Astrocyte (in vitro differentiated cells and primary cell): Measurements from ENCODE around the gene PDE3A. TPM values are rescaled to one million over a fixed set of nuclear protein-coding genes. Genes with fewer than 3 reads are reported as not detected.

Source experiments
- DNase-seq: peaks from one replicate; pipeline ENCODE4 v3.0.0-alpha.2; 2010; ENCODE audit warnings: low read depth
- FAIRE-seq: peaks from 2 replicates; lab custom pipeline; 2011; peaks lifted over from hg19 to GRCh38; lab: Jason Lieb, UNC
- H2AFZ ChIP-seq: 2 replicates; pipeline ENCODE4 v1.6.0; 2012; ENCODE audit warnings: low read depth, low read length, inconsistent platforms
- H3K27ac ChIP-seq: 2 replicates; pipeline ENCODE4 v1.5.1; 2011; ENCODE audit warnings: low read depth, low read length, inconsistent platforms
- H3K27me3 ChIP-seq: 2 replicates; pipeline ENCODE4 v1.6.0; 2011; ENCODE audit warnings: low read length, inconsistent platforms; ENCODE audit not compliant: insufficient read depth
- H3K36me3 ChIP-seq: 2 replicates; pipeline ENCODE4 v1.5.1; 2011; ENCODE audit warnings: low read length, inconsistent platforms; ENCODE audit not compliant: insufficient read depth
- H3K4me1 ChIP-seq: 2 replicates; pipeline ENCODE4 v1.5.1; 2011; ENCODE audit warnings: low read length, inconsistent platforms; ENCODE audit not compliant: insufficient read depth
- H3K4me2 ChIP-seq: 2 replicates; pipeline ENCODE4 v1.6.0; 2012; ENCODE audit warnings: low read length, inconsistent platforms
- H3K4me3 ChIP-seq: 2 replicates; pipeline ENCODE4 v1.5.1; 2011; ENCODE audit warnings: low read depth, mild to moderate bottlenecking, low read length, inconsistent platforms; ENCODE audit not compliant: insufficient read depth
- H3K79me2 ChIP-seq: 2 replicates; pipeline ENCODE4 v1.6.0; 2012; ENCODE audit warnings: mild to moderate bottlenecking, low read length, inconsistent platforms; ENCODE audit not compliant: insufficient read depth
- H3K9ac ChIP-seq: 2 replicates; pipeline ENCODE4 v1.6.0; 2012; ENCODE audit warnings: mild to moderate bottlenecking, low read length, inconsistent platforms
- H3K9me3 ChIP-seq: 2 replicates; pipeline ENCODE4 v1.5.1; 2012; ENCODE audit warnings: low read depth, mild to moderate bottlenecking, low read length, inconsistent platforms; ENCODE audit not compliant: insufficient read depth
- H4K20me1 ChIP-seq: 2 replicates; pipeline ENCODE4 v1.6.0; 2012; ENCODE audit warnings: low read length, inconsistent platforms; ENCODE audit not compliant: insufficient read depth
- H3K27ac Mint-ChIP-seq: one replicate; pipeline ENCODE4 v1.8.0; 2021; ENCODE audit warnings: mild to moderate bottlenecking, mixed read lengths; ENCODE audit not compliant: unreplicated experiment
- H3K27me3 Mint-ChIP-seq: one replicate; pipeline ENCODE4 v1.8.0; 2021; ENCODE audit warnings: low read depth, mixed read lengths; ENCODE audit not compliant: unreplicated experiment
- H3K36me3 Mint-ChIP-seq: one replicate; pipeline ENCODE4 v1.8.0; 2021; ENCODE audit warnings: low read depth, mixed read lengths; ENCODE audit not compliant: unreplicated experiment
- H3K4me1 Mint-ChIP-seq: one replicate; pipeline ENCODE4 v1.8.0; 2021; ENCODE audit warnings: low read depth, mixed read lengths; ENCODE audit not compliant: unreplicated experiment
- H3K4me3 Mint-ChIP-seq: one replicate; pipeline ENCODE4 v1.8.0; 2021; ENCODE audit warnings: mild to moderate bottlenecking, moderate library complexity, mixed read lengths; ENCODE audit not compliant: unreplicated experiment
- H3K9me3 Mint-ChIP-seq: one replicate; pipeline ENCODE4 v1.8.0; 2021; ENCODE audit warnings: mild to moderate bottlenecking, mixed read lengths; ENCODE audit not compliant: unreplicated experiment
- CTCF ChIP-seq: IDR thresholded peaks from 2 replicates; pipeline ENCODE4 v1.5.1; 2011; ENCODE audit warnings: low read depth, mild to moderate bottlenecking, inconsistent platforms, low read length, moderate library complexity; ENCODE audit not compliant: insufficient read depth
- EZH2 ChIP-seq: IDR thresholded peaks from 2 replicates; pipeline ENCODE4 v1.6.1; 2012; ENCODE audit warnings: mild to moderate bottlenecking, low read length, inconsistent platforms; ENCODE audit not compliant: insufficient read depth
- total RNA-seq: library from RNA; stranded (reverse); gene quantifications from 2 replicates; pipeline ENCODE4 v1.2.1, GENCODE V29; 2021

Gene PDE3A
- total RNA-seq, 1 donor from 2014 or later: 1.7 TPM

GRCh38 chr12:20446836-20447235, 78.5 kb downstream of the PDE3A start:
- no peak overlapping the region for H3K27ac ChIP-seq
- Mint-ChIP-seq H3K4me3 (no peak overlapping the region), H3K27me3 (no peaks in the 10 kb centered on the region), H3K4me1 (peaks cover 10% of the 10 kb centered on the region), H3K27ac (no peak overlapping the region), H3K36me3 (no peaks in the 10 kb centered on the region), H3K9me3 (no peaks in the 10 kb centered on the region)
- no peak overlapping the region for H3K4me2 ChIP-seq
- no peaks in the 10 kb centered on the region for H3K79me2 ChIP-seq
- no peak for FAIRE-seq
- no peaks in the 10 kb centered on the region for H3K36me3 ChIP-seq
- no peaks in the 10 kb centered on the region for H3K27me3 ChIP-seq
- no peak for DNase-seq
- no peaks in the 10 kb centered on the region for H4K20me1 ChIP-seq
- no peak overlapping the region for H3K4me3 ChIP-seq
- H3K4me1 ChIP-seq: peaks cover 10% of the 10 kb centered on the region
- H3K9me3 ChIP-seq: no peaks in the 10 kb centered on the region
- H2AFZ ChIP-seq: no peak overlapping the region
- no peak overlapping the region for H3K9ac ChIP-seq
- TF ChIP-seq EZH2: no peak
- no peak for TF ChIP-seq CTCF

- H3K27ac ChIP-seq: no peak overlapping the region
- FAIRE-seq: no peak
- H3K9ac ChIP-seq: no peak overlapping the region
- no peaks in the 10 kb centered on the region for H3K9me3 ChIP-seq
- no peak for TF ChIP-seq CTCF
- no peaks in the 10 kb centered on the region for H3K36me3 ChIP-seq
- H3K4me2 ChIP-seq: no peak overlapping the region
- peaks cover 15% of the 10 kb centered on the region for H3K4me1 ChIP-seq
- H3K4me3 ChIP-seq: no peak overlapping the region
- no peak for DNase-seq
- Mint-ChIP-seq H3K9me3 (no peaks in the 10 kb centered on the region), H3K4me3 (no peak overlapping the region), H3K27me3 (no peaks in the 10 kb centered on the region), H3K27ac (no peak overlapping the region), H3K4me1 (peaks cover 19% of the 10 kb centered on the region), H3K36me3 (no peaks in the 10 kb centered on the region)
- H2AFZ ChIP-seq: no peak overlapping the region
- H3K79me2 ChIP-seq: no peaks in the 10 kb centered on the region
- H4K20me1 ChIP-seq: no peaks in the 10 kb centered on the region
- no peaks in the 10 kb centered on the region for H3K27me3 ChIP-seq
Observed at GRCh38 chr12:20448781-20449180, 80.4 kb downstream of the PDE3A start.

GRCh38 chr12:20450591-20451180, 82.3 kb downstream of the PDE3A start:
- no peaks in the 10 kb centered on the region for H4K20me1 ChIP-seq
- H3K4me2 ChIP-seq: peak overlapping the region; percentile 35
- peak; percentile 39 for DNase-seq
- H3K36me3 ChIP-seq: no peaks in the 10 kb centered on the region
- no peak overlapping the region for H2AFZ ChIP-seq
- Mint-ChIP-seq H3K36me3 (no peaks in the 10 kb centered on the region), H3K9me3 (peaks cover 3% of the 10 kb centered on the region), H3K4me3 (no peak overlapping the region), H3K27me3 (no peaks in the 10 kb centered on the region), H3K4me1 (peaks cover 14% of the 10 kb centered on the region), H3K27ac (no peak overlapping the region)
- no peaks in the 10 kb centered on the region for H3K27me3 ChIP-seq
- H3K4me1 ChIP-seq: peaks cover 15% of the 10 kb centered on the region
- TF ChIP-seq EZH2 (no peak), CTCF (no peak)
- no peak overlapping the region for H3K4me3 ChIP-seq
- no peaks in the 10 kb centered on the region for H3K79me2 ChIP-seq
- FAIRE-seq: no peak
- H3K27ac ChIP-seq: peak overlapping the region; percentile 67
- H3K9me3 ChIP-seq: no peaks in the 10 kb centered on the region
- peak overlapping the region; percentile 1 for H3K9ac ChIP-seq
